DOHH2 (cell line): ENCODE data around the gene FKBP5.

Experiments used
- H3F3A ChIP-seq: fragments of 200-600 bp; sonication (generic), shearing (Covaris generic); 2 replicates; pipeline ENCODE4 v1.6.0; 2016; ENCODE audit warnings: antibody characterized with exemption, mild to moderate bottlenecking; ENCODE audit not compliant: control insufficient read depth, insufficient read depth
- H3K27ac ChIP-seq: fragments of 200-600 bp; sonication (generic); 2 replicates; pipeline ENCODE4 v1.5.1; 2014; ENCODE audit warnings: low read depth, mild to moderate bottlenecking, low read length, moderate library complexity
- H3K27me3 ChIP-seq: fragments of 200-600 bp; sonication (generic); 2 replicates; pipeline ENCODE4 v1.6.1; 2014; ENCODE audit warnings: mild to moderate bottlenecking, low read length, mixed read lengths; ENCODE audit not compliant: control insufficient read depth
- H3K36me3 ChIP-seq: fragments of 200-600 bp; sonication (generic); 2 replicates; pipeline ENCODE4 v1.6.1; 2014; ENCODE audit warnings: mild to moderate bottlenecking, low read length, moderate library complexity, mixed read lengths; ENCODE audit not compliant: control insufficient read depth
- H3K4me1 ChIP-seq: fragments of 200-600 bp; sonication (generic); 2 replicates; pipeline ENCODE4 v1.6.1; 2014; ENCODE audit warnings: mild to moderate bottlenecking, low read length, mixed read lengths; ENCODE audit not compliant: control insufficient read depth
- H3K4me2 ChIP-seq: fragments of 200-600 bp; sonication (generic); 2 replicates; pipeline ENCODE4 v1.6.0; 2014; ENCODE audit warnings: mild to moderate bottlenecking, low read length, moderate library complexity
- H3K4me3 ChIP-seq: fragments of 200-600 bp; sonication (generic); 2 replicates; pipeline ENCODE4 v1.5.1; 2014; ENCODE audit warnings: mild to moderate bottlenecking, low read length, mixed read lengths
- H3K79me2 ChIP-seq: fragments of 200-600 bp; sonication (generic); 2 replicates; pipeline ENCODE4 v1.6.1; 2014; ENCODE audit warnings: mild to moderate bottlenecking, low read length, mixed read lengths; ENCODE audit not compliant: control insufficient read depth
- H3K9me2 ChIP-seq: fragments of 200-600 bp; sonication (generic); replicated peaks from 2 replicates; pipeline ENCODE4 v1.6.1; 2014; ENCODE audit warnings: mild to moderate bottlenecking, low read length, mixed read lengths; ENCODE audit not compliant: control insufficient read depth
- H3K9me3 ChIP-seq: fragments of 200-600 bp; sonication (generic); 2 replicates; pipeline ENCODE4 v1.6.1; 2014; ENCODE audit warnings: antibody characterized with exemption, low read length, mixed read lengths; ENCODE audit not compliant: control insufficient read depth, insufficient read depth
- H4K20me1 ChIP-seq: fragments of 200-600 bp; sonication (generic); 2 replicates; pipeline ENCODE4 v1.6.0; 2014; ENCODE audit warnings: low read depth, mild to moderate bottlenecking, antibody characterized with exemption, low read length, moderate library complexity; ENCODE audit not compliant: control insufficient read depth, insufficient read depth
- EZH2phosphoT487 ChIP-seq: fragments of 200-600 bp; sonication (generic); IDR thresholded peaks from 2 replicates; pipeline ENCODE4 v1.6.1; 2017; ENCODE audit warnings: borderline replicate concordance, mild to moderate bottlenecking, antibody characterized with exemption, low read length, moderate library complexity, mixed read lengths
- TF ChIP-seq, protein P1 (sequence below): fragments of 200-600 bp; sonication (generic); IDR thresholded peaks from one replicate; pipeline ENCODE4 v1.5.1; 2014; ENCODE audit warnings: antibody characterized with exemption, mild to moderate bottlenecking, low read depth, low read length; ENCODE audit not compliant: poor library complexity, severe bottlenecking

Gene FKBP5

DNA sequence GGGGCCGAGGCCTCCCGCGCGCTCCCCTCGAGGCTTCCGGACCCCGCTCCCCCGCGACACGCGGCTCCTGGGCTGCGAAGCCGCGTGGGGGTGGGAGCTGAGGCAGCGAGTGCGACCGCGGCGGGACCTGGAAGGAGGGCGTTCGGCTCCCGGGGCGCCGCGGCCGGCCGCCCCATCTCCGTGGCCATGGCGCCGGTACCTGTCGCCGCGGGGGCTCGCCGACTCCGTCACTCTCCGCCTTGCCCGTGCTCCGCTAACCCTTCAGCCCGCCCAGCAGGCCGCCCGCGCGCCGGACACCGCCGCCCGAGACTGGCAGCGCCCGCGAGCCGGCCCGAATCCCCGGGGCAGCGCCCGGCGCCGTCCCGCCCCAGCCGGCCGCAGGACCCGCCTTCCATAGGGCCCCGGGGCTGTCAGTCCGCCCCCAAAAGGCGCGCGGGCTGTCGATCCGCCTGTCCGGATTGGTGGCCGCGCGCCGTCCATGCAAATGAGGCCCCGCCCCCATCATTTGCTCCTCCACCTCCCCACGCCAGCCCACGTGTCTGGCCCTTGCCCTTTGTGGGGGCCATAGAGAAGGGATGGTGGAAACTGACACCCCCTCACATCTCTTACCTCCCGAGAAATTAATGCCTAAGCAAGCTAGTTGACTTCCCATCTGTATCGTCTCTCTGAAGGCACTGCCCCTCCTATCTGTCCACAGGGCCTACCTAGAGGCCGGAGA lies at the start of gene FKBP5:
FKBP5 (minus strand) TSS at position 311 of the 718 bp plus-strand sequence. CDS start 46,091 bp downstream, outside the sequence.
- TF ChIP-seq EZH2phosphoT487, result no peak
- TF ChIP-seq, protein P1, sequence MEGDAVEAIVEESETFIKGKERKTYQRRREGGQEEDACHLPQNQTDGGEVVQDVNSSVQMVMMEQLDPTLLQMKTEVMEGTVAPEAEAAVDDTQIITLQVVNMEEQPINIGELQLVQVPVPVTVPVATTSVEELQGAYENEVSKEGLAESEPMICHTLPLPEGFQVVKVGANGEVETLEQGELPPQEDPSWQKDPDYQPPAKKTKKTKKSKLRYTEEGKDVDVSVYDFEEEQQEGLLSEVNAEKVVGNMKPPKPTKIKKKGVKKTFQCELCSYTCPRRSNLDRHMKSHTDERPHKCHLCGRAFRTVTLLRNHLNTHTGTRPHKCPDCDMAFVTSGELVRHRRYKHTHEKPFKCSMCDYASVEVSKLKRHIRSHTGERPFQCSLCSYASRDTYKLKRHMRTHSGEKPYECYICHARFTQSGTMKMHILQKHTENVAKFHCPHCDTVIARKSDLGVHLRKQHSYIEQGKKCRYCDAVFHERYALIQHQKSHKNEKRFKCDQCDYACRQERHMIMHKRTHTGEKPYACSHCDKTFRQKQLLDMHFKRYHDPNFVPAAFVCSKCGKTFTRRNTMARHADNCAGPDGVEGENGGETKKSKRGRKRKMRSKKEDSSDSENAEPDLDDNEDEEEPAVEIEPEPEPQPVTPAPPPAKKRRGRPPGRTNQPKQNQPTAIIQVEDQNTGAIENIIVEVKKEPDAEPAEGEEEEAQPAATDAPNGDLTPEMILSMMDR, result no peak
- Histone ChIP-seq H3K4me1 (peaks cover 13% of the 10 kb centered on the region), H4K20me1 (no peaks in the 10 kb centered on the region), H3K36me3 (peaks cover 18% of the 10 kb centered on the region), H3K9me3 (no peaks in the 10 kb centered on the region), H3F3A (no peaks in the 10 kb centered on the region), H3K79me2 (peaks cover 48% of the 10 kb centered on the region), H3K9me2 (no peaks in the 10 kb centered on the region), H3K27me3 (no peaks in the 10 kb centered on the region), H3K27ac (peak within 1 kb of the TSS; percentile 44), H3K4me3 (peak within 1 kb of the TSS; percentile 76), H3K4me2 (peak within 1 kb of the TSS; percentile 84)

- no peak overlapping the region for H3K27ac ChIP-seq
Observed at GRCh38 chr6:35737413-35738211, 48.9 kb upstream of the FKBP5 start.

GRCh38 chr6:35736982-35737412 lies 48.3 kb upstream of the FKBP5 start, which contains the start of gene ARMC12:
Gene ARMC12 (plus strand): TSS chr6:35737032. CDS start chr6:35737109, 77 bp downstream.
- peaks cover 27% of the 10 kb centered on the region for H3K4me1 ChIP-seq
- 0 out of 2 replicates have a peak, but pooled peaks cover 2% of the 10 kb centered on the region for H3F3A ChIP-seq
- no peaks in the 10 kb centered on the region for H3K27me3 ChIP-seq
- H4K20me1 ChIP-seq, result no peaks in the 10 kb centered on the region
- no peaks in the 10 kb centered on the region for H3K36me3 ChIP-seq
- H3K79me2 ChIP-seq, result no peaks in the 10 kb centered on the region
- no peaks in the 10 kb centered on the region for H3K9me3 ChIP-seq
- H3K4me3 ChIP-seq, result no peak within 1 kb of the TSS
- no peak within 1 kb of the TSS for H3K27ac ChIP-seq
- no peak within 1 kb of the TSS for H3K4me2 ChIP-seq
- H3K9me2 ChIP-seq, result no peaks in the 10 kb centered on the region
- TF ChIP-seq EZH2phosphoT487, result no peak
- TF ChIP-seq, protein P1, result no peak

More at GRCh38 chr6:35737413-35738211, 48.9 kb upstream of the FKBP5 start:
- Histone ChIP-seq H3F3A (0 out of 2 replicates have a peak, but pooled peaks cover 2% of the 10 kb centered on the region), H3K9me2 (no peaks in the 10 kb centered on the region), H3K27me3 (no peaks in the 10 kb centered on the region), H3K9me3 (no peaks in the 10 kb centered on the region), H3K79me2 (no peaks in the 10 kb centered on the region), H3K4me1 (peaks cover 20% of the 10 kb centered on the region), H4K20me1 (no peaks in the 10 kb centered on the region), H3K4me3 (no peak overlapping the region), H3K4me2 (no peak overlapping the region), H3K36me3 (no peaks in the 10 kb centered on the region)
- no peak for TF ChIP-seq EZH2phosphoT487
- TF ChIP-seq, protein P1, result peak; percentile 81
